ENCODE results near the gene MAGEC1.
"Not testable (repeated sequence)": the region's sequence is repeated elsewhere in the genome, so short reads cannot be mapped to it uniquely, and the experiment has no call there.

Gene MAGEC1, protein sequence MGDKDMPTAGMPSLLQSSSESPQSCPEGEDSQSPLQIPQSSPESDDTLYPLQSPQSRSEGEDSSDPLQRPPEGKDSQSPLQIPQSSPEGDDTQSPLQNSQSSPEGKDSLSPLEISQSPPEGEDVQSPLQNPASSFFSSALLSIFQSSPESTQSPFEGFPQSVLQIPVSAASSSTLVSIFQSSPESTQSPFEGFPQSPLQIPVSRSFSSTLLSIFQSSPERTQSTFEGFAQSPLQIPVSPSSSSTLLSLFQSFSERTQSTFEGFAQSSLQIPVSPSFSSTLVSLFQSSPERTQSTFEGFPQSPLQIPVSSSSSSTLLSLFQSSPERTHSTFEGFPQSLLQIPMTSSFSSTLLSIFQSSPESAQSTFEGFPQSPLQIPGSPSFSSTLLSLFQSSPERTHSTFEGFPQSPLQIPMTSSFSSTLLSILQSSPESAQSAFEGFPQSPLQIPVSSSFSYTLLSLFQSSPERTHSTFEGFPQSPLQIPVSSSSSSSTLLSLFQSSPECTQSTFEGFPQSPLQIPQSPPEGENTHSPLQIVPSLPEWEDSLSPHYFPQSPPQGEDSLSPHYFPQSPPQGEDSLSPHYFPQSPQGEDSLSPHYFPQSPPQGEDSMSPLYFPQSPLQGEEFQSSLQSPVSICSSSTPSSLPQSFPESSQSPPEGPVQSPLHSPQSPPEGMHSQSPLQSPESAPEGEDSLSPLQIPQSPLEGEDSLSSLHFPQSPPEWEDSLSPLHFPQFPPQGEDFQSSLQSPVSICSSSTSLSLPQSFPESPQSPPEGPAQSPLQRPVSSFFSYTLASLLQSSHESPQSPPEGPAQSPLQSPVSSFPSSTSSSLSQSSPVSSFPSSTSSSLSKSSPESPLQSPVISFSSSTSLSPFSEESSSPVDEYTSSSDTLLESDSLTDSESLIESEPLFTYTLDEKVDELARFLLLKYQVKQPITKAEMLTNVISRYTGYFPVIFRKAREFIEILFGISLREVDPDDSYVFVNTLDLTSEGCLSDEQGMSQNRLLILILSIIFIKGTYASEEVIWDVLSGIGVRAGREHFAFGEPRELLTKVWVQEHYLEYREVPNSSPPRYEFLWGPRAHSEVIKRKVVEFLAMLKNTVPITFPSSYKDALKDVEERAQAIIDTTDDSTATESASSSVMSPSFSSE

DNA sequence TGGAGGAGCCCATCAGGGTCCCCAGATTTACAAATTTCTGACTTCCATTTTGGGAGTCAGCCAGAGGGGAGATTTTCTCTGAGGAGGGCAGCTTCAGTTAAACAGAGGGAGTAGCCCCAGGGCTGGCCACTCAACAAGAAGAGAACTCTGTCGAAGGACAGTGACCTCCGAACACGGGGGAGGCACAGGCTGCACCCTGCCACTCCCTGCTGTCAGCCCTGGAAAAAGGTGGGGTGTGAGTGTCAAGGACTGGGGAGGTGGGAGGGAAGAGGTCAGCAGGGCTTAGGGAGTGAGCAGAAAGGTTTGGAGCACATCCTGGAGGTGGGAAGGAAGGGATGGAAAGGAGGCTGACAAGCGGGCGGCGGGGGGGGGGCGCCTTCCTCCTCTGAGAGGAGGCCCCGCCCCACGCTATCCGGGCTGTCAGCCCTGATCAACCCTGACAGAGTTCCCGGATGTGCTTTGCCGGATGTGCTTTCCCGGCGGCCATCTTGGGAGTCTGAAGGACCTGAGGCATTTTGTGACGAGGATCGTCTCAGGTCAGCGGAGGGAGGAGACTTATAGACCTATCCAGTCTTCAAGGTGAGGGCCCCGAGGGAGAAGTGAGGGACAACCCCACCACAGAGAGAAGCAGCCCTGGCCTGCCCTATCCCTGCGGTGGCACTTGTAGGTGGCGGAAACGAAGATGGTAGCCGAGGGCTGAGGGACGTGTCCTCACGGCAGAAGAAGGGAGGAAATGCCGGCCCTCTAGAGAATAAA, at the start of gene MAGEC1:
Gene MAGEC1, plus strand, starts transcription at position 495 of the 756 bp plus-strand sequence. CDS start 1,179 bp downstream, outside the sequence.
- no peak for DNase-seq (ENCODE audit: low read depth, low spot score)

DNA sequence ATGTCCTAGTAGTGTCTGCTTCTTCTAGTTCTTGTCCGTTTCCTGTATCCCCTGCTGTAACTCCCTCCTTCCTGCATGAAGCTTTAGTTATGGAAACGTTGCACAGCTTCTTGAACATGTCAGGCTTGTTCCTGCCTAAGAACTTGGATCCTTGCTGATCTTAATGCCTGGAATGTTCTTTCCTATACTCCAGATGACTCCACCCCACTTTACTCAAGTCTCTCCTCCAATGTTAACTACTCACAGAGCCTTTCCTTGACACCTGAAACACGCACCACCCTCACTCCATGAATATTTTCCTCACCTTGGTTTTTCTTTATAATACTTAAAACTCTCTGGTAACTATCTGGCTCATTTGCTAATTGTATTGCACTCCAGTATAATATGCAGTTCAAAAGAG, 46.2 kb upstream of the MAGEC1 start:
- DNase-seq (ENCODE audit: low read depth, low spot score) = no peak

DNA sequence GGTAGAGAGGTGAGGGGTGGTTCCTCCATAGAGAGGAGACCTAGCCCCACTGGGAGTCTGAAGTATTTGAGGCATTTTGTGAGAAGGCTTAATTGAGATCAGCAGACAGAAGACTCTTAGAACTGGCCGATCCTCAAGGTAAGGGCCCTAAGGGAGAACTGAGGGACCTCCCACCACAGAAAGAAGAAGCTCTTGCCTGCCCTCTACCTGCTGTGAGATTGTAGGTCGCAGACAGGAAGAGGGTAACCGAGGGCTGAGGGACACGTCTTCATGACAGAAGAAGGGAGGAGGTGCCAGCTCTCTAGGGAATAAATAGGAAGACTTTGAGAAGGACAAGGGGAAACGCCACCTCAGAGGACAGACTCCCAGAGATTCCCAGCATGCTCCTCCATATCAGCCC, 24.1 kb upstream of the MAGEC1 start:
- no peak for DNase-seq (ENCODE audit: low read depth, low spot score)

DNA sequence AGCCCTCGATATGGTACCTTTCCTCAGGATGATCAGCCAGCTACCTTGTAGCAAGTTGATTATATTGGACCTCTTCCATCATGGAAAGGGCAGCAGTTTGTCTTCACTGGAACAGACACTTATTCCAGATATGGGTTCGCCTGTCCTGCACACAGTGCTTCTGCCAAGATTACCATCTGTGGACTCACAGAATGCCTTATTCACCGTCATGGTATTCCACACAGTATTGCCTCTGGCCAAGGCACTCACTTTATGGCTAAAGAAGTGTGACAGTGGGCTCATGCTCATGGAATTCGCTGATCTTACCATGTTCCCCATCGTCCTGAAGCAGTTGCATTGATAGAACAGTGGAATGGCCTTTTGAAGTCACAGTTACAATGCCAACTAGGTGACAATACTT, 14.9 kb upstream of the MAGEC1 start:
- DNase-seq (ENCODE audit: low read depth, low spot score) = not testable (repeated sequence)

DNA sequence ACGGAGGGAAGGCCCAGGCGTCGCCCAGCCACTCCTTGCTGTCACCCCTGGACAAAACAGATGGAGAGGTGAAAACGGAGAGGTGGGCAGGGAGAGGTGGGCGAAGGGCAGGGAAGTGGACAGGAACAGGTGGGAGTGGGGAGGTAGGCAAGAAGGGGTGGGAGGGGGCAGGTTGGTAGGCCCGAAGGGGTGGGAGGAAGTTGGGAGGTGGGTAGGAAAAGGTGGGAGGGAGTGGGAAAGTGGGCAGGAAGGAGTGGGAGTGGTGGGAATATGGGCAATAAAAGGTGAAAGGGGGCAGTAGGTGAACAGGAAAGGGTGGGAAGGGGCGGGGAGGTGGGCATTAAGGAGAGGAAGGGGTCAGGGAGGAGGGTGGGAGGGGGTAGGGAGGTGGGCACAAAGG, 9.0 kb upstream of the MAGEC1 start:
- no peak for DNase-seq (ENCODE audit: low read depth, low spot score)

DNA sequence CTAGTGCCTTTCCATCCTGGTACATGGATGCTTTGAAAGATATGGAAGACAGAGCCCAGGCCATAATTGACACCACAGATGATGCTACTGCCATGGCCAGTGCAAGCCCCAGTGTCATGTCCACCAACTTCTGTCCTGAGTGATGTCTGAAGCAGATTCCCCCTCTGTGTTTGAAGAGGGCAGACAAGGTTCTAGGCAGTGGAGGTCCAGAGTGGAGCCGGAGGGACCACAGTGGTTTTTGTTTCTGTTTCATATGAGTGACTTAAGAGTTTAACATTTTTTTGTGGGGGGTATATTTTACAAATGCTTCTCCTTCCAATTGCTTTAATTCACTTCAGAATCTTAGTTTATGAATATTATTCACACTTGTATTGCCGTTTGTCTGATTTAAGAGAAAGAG, 6.0 kb upstream of the MAGEC1 start:
- DNase-seq (ENCODE audit: low read depth, low spot score) = no peak

DNA sequence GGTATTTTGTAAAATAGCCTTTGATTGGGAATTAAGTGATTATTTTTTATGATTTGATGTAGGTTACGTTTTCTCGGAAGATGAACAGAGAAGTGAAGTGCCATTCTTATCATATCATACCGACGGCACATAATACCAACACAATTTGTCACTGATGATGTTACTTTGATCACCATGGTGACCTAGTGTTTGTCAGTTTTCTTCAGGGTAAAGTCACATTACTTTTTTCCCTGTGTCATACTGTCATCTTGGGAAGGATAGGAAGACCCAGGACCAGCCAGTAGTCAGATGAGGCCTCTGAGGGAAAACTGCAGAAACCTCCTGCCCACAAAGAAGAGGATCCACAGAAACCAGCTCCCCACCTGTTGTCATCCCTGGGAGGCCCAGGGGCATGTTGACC, 1.3 kb upstream of the MAGEC1 start:
- DNase-seq (ENCODE audit: low read depth, low spot score) = no peak

DNA sequence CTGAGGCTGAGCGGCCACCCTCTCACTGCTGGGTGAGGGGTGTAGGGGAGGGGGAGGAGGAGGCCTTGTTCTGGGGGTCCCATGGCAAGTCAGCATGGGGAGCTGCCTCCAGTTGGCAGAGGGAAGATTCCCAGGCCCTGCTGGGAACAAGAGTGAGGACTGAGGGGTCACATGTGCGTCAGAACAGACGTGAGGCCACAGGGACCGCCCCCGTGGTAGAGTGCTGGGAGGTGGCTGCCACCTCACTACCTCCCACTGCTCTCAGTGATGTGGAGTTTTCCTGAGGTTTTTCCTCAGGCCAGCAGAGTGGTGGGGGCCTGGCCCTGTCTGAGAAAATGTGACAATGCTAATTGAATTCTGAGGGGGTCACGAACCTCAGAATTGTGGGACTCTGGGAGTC, 568 bp downstream of the MAGEC1 start:
- no peak for DNase-seq (ENCODE audit: low read depth, low spot score)

DNA sequence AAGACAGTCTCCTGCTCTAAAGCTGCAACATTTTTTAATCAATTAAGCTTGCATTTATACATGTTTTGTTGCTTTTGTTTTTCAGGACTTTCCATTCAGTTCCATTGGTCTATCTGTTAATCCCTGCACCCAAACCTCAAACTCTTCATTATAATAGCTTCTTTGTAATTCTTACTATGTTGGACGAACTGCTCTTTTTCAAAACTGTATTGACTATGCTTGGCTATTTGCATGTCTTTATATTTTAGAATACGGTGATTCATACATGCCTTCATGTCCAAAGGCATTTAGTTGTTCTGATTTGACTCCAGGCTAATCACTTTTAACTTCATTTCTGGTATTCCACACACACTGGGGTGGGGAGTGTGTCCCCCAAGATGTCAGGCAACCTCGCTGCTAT, 14.1 kb downstream of the MAGEC1 start:
- DNase-seq (ENCODE audit: low read depth, low spot score) = no peak

DNA sequence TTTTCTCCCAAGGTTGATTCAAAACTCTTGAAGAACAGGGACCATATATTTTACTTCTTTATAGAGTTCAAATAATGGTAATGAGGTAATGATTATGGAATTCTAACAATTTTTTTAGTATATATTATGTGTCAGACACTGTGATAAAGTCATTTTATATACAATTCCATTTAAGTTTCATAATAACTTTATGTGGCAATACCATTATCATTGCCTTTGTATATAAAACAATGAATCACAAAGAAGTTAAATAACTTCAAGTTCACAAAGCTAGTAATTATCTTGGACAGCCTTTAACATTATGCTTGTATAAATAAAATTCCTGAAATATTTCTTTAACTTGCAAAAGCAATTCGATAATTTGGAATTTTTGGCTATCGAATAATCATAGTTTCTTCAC, 20.6 kb downstream of the MAGEC1 start:
- DNase-seq (ENCODE audit: low read depth, low spot score) = no peak

DNA sequence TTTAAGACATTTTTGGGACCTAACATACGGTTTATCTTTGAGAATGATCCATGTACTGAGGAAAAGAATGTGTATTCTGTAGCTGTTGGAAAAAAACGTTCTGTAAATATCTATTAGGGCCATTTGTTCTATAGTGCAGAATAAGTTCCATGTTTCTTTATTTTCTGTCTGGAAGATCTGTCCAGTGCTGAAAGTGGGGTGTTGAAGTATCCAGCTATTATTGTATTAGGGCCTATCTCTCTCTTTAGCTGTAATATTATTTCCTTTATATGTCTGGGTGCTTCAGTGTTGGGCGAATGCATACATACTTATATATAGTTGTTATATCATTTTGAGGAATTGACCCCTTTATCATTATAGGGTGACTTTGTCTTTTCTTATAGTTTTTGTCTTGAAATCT, 24.7 kb downstream of the MAGEC1 start:
- DNase-seq (ENCODE audit: low read depth, low spot score) = no peak

DNA sequence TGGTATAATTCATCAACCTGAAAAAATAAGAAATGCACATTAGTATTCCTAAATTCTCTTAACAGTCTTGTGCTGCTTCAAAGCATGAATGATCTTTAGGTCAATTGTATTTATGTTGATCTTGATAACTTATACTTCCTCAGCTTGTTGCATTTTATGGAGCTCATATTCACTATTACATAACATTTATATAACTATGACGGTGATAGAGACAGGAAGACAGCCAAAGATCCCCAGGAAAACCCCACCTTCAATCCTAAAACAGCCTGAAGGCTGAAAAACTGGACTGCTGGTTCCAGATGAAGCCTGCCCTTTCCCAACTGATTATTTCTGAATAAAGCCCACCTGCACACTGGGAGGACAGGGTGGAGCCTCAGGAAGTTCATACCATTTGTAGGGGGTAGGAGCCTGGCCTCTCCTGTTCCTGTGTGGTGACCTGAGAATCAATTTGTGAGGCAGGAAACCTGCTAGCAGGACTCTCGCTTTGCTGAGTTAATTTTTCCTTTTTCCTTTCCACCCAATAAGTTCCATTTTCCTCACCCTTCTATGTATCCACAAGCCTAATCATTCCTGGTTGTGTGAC, 30.5 kb downstream of the MAGEC1 start:
- no peak for DNase-seq (ENCODE audit: low read depth, low spot score)

DNA sequence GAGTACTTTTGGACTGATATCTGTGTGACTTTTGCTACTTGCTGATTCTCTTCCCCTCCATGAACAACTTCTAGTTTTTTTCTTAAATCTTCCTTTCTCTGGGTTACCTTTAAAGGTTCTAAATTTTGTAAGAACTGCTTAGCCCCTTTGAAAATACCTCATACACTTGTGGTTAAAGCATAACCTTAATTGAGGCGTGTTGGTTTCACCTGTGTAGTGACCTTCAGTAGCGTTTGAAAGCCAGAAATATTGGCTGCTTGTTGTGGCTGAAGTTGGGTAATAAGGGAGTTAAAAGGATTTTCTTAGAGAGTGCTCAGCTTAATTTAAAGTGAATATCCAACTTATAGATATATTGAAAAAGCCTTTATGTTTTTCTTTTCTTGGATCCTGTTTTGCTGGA, 32.0 kb downstream of the MAGEC1 start:
- no peak for DNase-seq (ENCODE audit: low read depth, low spot score)

DNA sequence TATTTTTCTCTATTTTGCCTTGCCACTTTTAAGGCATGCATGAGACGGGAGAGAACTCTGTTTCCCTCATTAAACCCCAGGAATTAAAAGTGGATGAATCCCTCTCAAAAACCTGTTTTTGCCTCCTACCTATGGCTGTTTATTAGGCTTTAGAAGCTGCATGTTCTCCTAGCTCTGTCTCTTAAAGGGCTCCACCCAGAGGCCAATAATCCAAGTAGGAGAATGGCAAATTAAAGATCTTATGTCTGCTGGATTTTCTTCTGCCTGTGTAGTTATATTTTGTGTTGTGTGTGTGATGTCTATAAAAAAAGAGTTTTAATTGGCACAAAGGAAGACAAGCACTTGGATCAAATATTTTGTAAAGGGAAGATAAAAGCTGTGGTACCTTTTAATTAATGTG, 32.4 kb downstream of the MAGEC1 start:
- no peak for DNase-seq (ENCODE audit: low read depth, low spot score)

DNA sequence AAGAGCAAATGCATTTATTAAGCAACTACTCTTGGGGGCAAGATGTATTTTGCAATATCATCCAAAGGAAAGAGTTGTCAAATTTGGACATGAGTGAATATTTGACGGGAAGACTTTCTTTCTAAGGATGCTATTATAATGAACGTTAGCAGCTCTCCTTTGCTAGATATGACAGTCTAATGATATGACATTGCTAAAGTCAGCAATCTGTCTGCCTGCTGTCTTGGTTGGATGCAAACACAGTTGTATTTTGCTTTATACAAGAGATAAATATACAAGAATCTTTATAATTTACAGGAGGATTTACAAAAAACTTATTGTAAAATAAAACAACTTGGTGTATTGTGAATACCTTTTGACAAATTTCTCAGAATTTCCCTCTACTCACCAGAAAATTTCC, 37.5 kb downstream of the MAGEC1 start:
- no peak for DNase-seq (ENCODE audit: low read depth, low spot score)

DNA sequence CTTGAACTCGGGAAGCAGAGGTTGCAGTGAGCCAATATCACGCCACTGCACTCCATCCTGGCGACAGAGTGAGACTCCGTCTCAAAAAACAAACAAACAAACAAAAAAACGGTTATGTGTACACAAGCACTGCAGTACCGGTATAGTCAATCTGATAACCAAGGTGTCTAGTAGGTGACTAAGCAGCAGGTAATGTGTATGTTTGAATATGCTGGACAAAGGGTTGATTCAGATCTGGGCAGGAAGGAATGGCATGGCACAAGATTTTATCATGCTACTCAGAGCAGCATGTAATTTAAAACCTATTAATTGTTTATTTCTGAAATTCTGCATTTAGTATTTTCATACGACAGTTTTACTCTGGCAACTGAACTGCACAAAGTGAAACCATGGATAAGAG, 41.7 kb downstream of the MAGEC1 start:
- no peak for DNase-seq (ENCODE audit: low read depth, low spot score)

DNA sequence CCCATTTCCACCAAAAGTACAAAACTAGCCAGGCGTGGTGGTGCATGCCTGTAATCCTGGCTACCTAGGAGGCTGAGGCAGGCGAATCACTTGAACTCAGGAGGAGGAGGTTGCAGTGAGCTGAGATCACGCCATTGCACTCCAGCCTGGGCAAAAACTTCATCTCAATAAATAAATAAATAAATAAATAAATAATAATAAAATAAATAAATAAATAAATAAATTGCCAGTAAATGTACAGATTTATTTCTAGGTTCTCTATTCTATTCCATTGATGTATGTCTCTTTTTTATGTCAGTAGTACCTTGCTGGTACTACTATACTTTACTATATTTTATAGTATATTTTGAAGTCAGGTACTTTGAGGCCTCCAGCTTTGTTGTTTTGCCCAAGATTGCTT, 43.7 kb downstream of the MAGEC1 start:
- DNase-seq (ENCODE audit: low read depth, low spot score) = no peak

DNA sequence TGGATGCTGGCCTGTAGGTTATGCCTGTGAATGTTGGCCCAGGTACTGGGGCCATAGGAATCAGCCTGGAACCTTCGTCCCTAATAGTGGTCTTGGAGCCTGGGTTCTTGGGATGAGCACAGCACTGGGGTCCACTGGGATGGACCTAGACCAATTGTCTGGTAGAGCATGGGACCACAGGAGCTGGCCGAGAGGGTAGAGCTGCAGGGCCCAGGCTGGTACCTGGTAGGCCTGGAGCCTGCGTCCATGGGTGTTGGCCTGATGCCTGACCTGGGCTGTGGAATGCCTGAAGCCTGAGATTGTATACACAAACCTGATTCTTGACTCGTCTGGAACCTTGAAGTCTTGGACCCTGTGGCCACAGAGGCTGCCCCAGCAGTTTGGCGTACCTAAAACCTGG, 48.9 kb downstream of the MAGEC1 start:
- no peak for DNase-seq (ENCODE audit: low read depth, low spot score)

DNA sequence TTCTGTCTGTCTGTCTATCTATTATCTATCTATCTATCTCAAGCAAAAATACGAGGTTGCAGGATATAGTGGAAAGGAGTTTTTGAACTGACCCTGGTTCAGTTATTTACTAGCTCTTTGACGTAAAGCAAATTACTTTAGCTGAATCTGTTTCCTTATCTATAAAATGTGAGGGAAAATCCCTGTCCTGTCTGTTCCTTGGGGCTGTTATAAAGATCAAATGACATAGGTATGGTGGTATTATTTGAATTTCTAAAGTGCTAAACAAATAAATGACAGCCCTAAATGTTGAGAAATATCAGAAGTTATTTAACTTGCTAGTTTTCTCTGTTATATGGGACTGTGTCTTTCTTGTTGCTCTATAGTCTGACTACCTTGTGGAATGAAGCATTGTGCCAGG, 55.0 kb downstream of the MAGEC1 start:
- no peak for DNase-seq (ENCODE audit: low read depth, low spot score)

Data from iPS DF 19.7 (cell line).